HEK293 (cell line): ENCODE measurements around the gene TNNC2.

Experiments
- CTCF ChIA-PET: fragments of 350-600 bp; formaldehyde crosslinking; extraction: SDS; loops from one replicate; lab custom pipeline; 2021; ENCODE audit warnings: antibody characterized with exemption; lab: Yijun Ruan, JAX
- POLR2A ChIA-PET: fragments of 300-600 bp; formaldehyde crosslinking; extraction: SDS; loops from one replicate; lab custom pipeline; 2020; ENCODE audit warnings: antibody characterized with exemption, inconsistent platforms; lab: Yijun Ruan, JAX
- H3K27ac ChIP-seq: fragments of 200-500 bp; sonication (Bioruptor generic); 2 replicates; pipeline ENCODE4 v1.5.1; 2014; ENCODE audit warnings: low read depth, low read length, control low read depth, inconsistent platforms; ENCODE audit errors: extremely low read depth
- H3K36me3 ChIP-seq, 2 experiments: fragments of 200-500 bp in 1 of 2; sonication (Bioruptor generic) in 1 of 2; 1 replicate in 1 of 2; 2 replicates in 1 of 2; pipeline ENCODE4 v1.5.1; 2014 to 2017; ENCODE audit warnings: inconsistent platforms in 2 of 2, low read length in 2 of 2; ENCODE audit not compliant: control insufficient read depth in 2 of 2, insufficient read depth in 1 of 2
- H3K4me1 ChIP-seq: fragments of 200-500 bp; sonication (Bioruptor generic); 2 replicates; pipeline ENCODE4 v1.5.1; 2014; ENCODE audit warnings: mild to moderate bottlenecking, low read length, inconsistent platforms; ENCODE audit not compliant: control insufficient read depth, insufficient read depth
- H3K4me3 ChIP-seq: 2 replicates; pipeline ENCODE4 v1.5.1; 2011; ENCODE audit warnings: low read depth, mild to moderate bottlenecking, control low read depth, low read length, moderate library complexity
- H3K9me3 ChIP-seq: fragments of 200-500 bp; sonication (Bioruptor generic); 2 replicates; pipeline ENCODE4 v1.5.1; 2014; ENCODE audit warnings: low read depth, low read length, inconsistent platforms; ENCODE audit not compliant: control insufficient read depth, insufficient read depth
- INSM2 ChIP-seq: fragments of 450-650 bp; formaldehyde crosslinking; IDR thresholded peaks from 2 replicates; pipeline ENCODE4 v1.5.1; 2016; ENCODE audit warnings: missing biosample characterization, missing genetic modification characterization
- OSR2 ChIP-seq: fragments of 450-650 bp; formaldehyde crosslinking; IDR thresholded peaks from 2 replicates; pipeline ENCODE4 v1.5.1; 2016; ENCODE audit warnings: missing biosample characterization, missing genetic modification characterization
- PATZ1 ChIP-seq: fragments of 450-650 bp; formaldehyde crosslinking; IDR thresholded peaks from 2 replicates; pipeline ENCODE4 v1.5.1; 2016; ENCODE audit warnings: missing biosample characterization, missing genetic modification characterization
- PRDM6 ChIP-seq: fragments of 450-650 bp; formaldehyde crosslinking; IDR thresholded peaks from 2 replicates; pipeline ENCODE4 v1.5.1; 2017; ENCODE audit warnings: missing biosample characterization, missing genetic modification characterization
- SP2 ChIP-seq: fragments of 450-650 bp; formaldehyde crosslinking; IDR thresholded peaks from 2 replicates; pipeline ENCODE4 v1.5.1; 2016; ENCODE audit warnings: missing biosample characterization, missing genetic modification characterization
- ZBTB21 ChIP-seq: fragments of 450-650 bp; formaldehyde crosslinking; IDR thresholded peaks from 2 replicates; pipeline ENCODE4 v1.5.1; 2017; ENCODE audit warnings: missing biosample characterization, missing genetic modification characterization
- ZFP37 ChIP-seq: fragments of 450-650 bp; formaldehyde crosslinking; IDR thresholded peaks from 2 replicates; pipeline ENCODE4 v1.5.1; 2016; ENCODE audit warnings: missing biosample characterization, missing genetic modification characterization
- ZFP69B ChIP-seq: fragments of 450-650 bp; formaldehyde crosslinking; IDR thresholded peaks from 2 replicates; pipeline ENCODE4 v1.5.1; 2016; ENCODE audit warnings: missing biosample characterization, missing genetic modification characterization
- ZNF121 ChIP-seq: fragments of 450-650 bp; formaldehyde crosslinking; IDR thresholded peaks from 2 replicates; pipeline ENCODE4 v1.5.1; 2016; ENCODE audit warnings: missing biosample characterization, missing genetic modification characterization
- ZNF133 ChIP-seq: fragments of 450-650 bp; formaldehyde crosslinking; IDR thresholded peaks from 2 replicates; pipeline ENCODE4 v1.5.1; 2016; ENCODE audit warnings: missing biosample characterization, missing genetic modification characterization
- ZNF140 ChIP-seq: fragments of 450-650 bp; formaldehyde crosslinking; IDR thresholded peaks from 2 replicates; pipeline ENCODE4 v1.5.1; 2016; ENCODE audit warnings: missing biosample characterization, missing genetic modification characterization
- ZNF16 ChIP-seq: fragments of 450-650 bp; formaldehyde crosslinking; IDR thresholded peaks from 2 replicates; pipeline ENCODE4 v1.5.1; 2016; ENCODE audit warnings: low read depth, missing biosample characterization, missing genetic modification characterization
- ZNF221 ChIP-seq: fragments of 450-650 bp; formaldehyde crosslinking; IDR thresholded peaks from 2 replicates; pipeline ENCODE4 v1.5.1; 2017; ENCODE audit warnings: missing biosample characterization, missing genetic modification characterization, borderline replicate concordance
- ZNF239 ChIP-seq: fragments of 450-650 bp; formaldehyde crosslinking; IDR thresholded peaks from 2 replicates; pipeline ENCODE4 v1.5.1; 2016; ENCODE audit warnings: missing biosample characterization, missing genetic modification characterization
- ZNF280C ChIP-seq: fragments of 450-650 bp; formaldehyde crosslinking; IDR thresholded peaks from 2 replicates; pipeline ENCODE4 v1.5.1; 2016; ENCODE audit warnings: missing biosample characterization, missing genetic modification characterization
- ZNF433 ChIP-seq: fragments of 450-650 bp; formaldehyde crosslinking; IDR thresholded peaks from 2 replicates; pipeline ENCODE4 v1.5.1; 2016; ENCODE audit warnings: missing biosample characterization, missing genetic modification characterization, low read depth
- ZNF621 ChIP-seq: fragments of 450-650 bp; formaldehyde crosslinking; IDR thresholded peaks from 2 replicates; pipeline ENCODE4 v1.5.1; 2017; ENCODE audit warnings: missing biosample characterization, missing genetic modification characterization
- ZNF654 ChIP-seq: fragments of 450-650 bp; formaldehyde crosslinking; IDR thresholded peaks from 2 replicates; pipeline ENCODE4 v1.5.1; 2016; ENCODE audit warnings: low read depth, missing biosample characterization, missing genetic modification characterization
- ZNF692 ChIP-seq: fragments of 450-650 bp; formaldehyde crosslinking; IDR thresholded peaks from 2 replicates; pipeline ENCODE4 v1.5.1; 2016; ENCODE audit warnings: missing biosample characterization, missing genetic modification characterization
- ZNF747 ChIP-seq: fragments of 450-650 bp; formaldehyde crosslinking; IDR thresholded peaks from 2 replicates; pipeline ENCODE4 v1.5.1; 2016; ENCODE audit warnings: missing biosample characterization, missing genetic modification characterization
- ZNF843 ChIP-seq: fragments of 450-650 bp; formaldehyde crosslinking; IDR thresholded peaks from 2 replicates; pipeline ENCODE4 v1.5.1; 2016; ENCODE audit warnings: missing biosample characterization, missing genetic modification characterization
- TF ChIP-seq, protein P1 (sequence below): fragments of 450-650 bp; formaldehyde crosslinking; IDR thresholded peaks from 2 replicates; pipeline ENCODE4 v1.5.1; 2016; ENCODE audit warnings: missing biosample characterization, missing genetic modification characterization

TNNC2 gene

DNA sequence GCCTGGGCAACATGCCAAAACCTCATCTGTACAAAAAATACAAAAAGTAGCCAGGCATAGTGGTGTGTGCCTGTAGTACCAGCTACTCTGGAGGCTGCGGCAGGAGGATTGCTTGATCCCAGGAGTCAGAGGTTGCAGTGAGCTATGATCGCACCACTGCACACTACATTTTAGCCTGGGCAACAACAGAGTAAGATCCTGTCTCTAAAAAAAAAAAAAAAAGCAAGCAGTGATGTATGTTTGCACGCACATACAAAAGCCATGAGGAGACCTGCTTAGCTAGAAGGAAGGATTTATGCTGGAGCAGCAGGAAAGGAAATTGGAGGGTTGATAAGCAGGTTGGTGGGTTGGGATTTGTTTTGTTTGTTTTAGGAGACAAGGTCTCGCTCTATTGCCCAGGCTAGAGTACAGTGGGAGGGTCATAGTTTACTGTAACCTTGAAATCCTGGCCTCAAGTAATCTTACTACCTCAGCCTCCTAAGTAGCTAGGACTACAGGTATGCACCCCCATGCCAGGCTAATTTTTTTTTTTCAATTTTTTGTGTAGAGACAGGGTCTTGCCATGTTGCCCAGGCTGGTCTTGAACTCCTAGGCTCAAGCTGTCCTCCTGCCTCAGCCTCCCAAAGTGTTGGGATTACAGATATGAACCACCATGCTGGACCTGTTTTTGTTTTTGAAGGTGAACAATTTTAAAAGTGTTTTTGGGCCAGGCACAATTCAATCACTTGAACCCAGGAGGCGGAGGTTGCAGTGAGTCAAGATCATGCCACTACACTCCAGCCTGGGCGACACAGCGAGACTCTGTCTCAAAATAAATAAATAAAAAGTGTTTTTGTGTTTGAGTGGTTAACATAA is 34.3 kb upstream of the TNNC2 start:
- TF ChIP-seq ZNF433 (no peak), ZNF121 (tag by site-specific recombination) (peak; percentile 43; the same call in 1 of the 2 replicates), OSR2 (peak; percentile 66)
- TF ChIP-seq, protein P1, sequence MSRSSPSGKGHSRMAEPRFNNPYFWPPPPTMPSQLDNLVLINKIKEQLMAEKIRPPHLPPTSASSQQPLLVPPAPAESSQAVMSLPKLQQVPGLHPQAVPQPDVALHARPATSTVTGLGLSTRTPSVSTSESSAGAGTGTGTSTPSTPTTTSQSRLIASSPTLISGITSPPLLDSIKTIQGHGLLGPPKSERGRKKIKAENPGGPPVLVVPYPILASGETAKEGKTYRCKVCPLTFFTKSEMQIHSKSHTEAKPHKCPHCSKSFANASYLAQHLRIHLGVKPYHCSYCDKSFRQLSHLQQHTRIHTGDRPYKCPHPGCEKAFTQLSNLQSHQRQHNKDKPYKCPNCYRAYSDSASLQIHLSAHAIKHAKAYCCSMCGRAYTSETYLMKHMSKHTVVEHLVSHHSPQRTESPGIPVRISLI (tag by site-specific recombination): peak; percentile 59
- Histone ChIP-seq H3K27ac (no peak overlapping the region), H3K4me1 (peaks cover 5% of the 10 kb centered on the region), H3K36me3 (no peaks in the 10 kb centered on the region), H3K4me3 (no peak overlapping the region), H3K9me3 (no peaks in the 10 kb centered on the region)
- CTCF ChIA-PET: interaction anchor here (0.6 to 1.4 kb wide), 3 partner anchors 62 to 149 kb away, joined by 4 to 9 read pairs (median 5); no protein-coding TSS in a partner anchor
- POLR2A ChIA-PET: interaction anchor here (0.6 to 1.4 kb wide), 5 partner anchors 17 to 74 kb away, joined by 3 to 4 read pairs (median 3); no protein-coding TSS in a partner anchor

GRCh38 chr20:45860560-45861220 is 33.6 kb upstream of the TNNC2 start:
- ChIA-PET POLR2A (interaction anchor here (0.6 to 1.4 kb wide), 5 partner anchors 17 to 75 kb away, joined by 3 to 4 read pairs (median 3); no protein-coding TSS in a partner anchor), CTCF (interaction anchor here (0.6 to 1.4 kb wide), 2 partner anchors 62 to 149 kb away, joined by 5 to 9 read pairs; no protein-coding TSS in a partner anchor)
- no peak overlapping the region; the same call in 1 of the 2 replicates for H3K27ac ChIP-seq
- peaks cover 5% of the 10 kb centered on the region for H3K4me1 ChIP-seq
- H3K9me3 ChIP-seq: no peaks in the 10 kb centered on the region
- H3K36me3 ChIP-seq: no peaks in the 10 kb centered on the region
- H3K4me3 ChIP-seq: no peak overlapping the region
- TF ChIP-seq INSM2 (tag by site-specific recombination) (no peak), ZNF133 (tag by site-specific recombination) (no peak), ZNF654 (tag by site-specific recombination) (no peak), ZNF843 (tag by site-specific recombination) (no peak), ZNF16 (tag by site-specific recombination) (no peak), ZBTB21 (tag by site-specific recombination) (peak; percentile 81), ZNF280C (tag by site-specific recombination) (no peak), ZNF140 (tag by site-specific recombination) (no peak), ZNF433 (no peak), ZNF239 (no peak), ZNF621 (tag by site-specific recombination) (no peak), PATZ1 (peak; percentile 45; the same call in 1 of the 2 replicates), ZNF747 (tag by site-specific recombination) (no peak), PRDM6 (tag by site-specific recombination) (0 out of 2 replicates have a peak, but pooled peaks have one; percentile 33), SP2 (tag by site-specific recombination) (peak; percentile 17; the same call in 1 of the 2 replicates), ZNF692 (peak; percentile 87), ZFP37 (tag by site-specific recombination) (no peak), ZFP69B (peak; percentile 53), ZNF221 (tag by site-specific recombination) (no peak)
